ENCODE data around the gene UBB.

The UBB gene

GRCh38 chr17:16430650-16431049 is 49.8 kb downstream of the UBB start:
- TF ChIP-seq, protein P1, sequence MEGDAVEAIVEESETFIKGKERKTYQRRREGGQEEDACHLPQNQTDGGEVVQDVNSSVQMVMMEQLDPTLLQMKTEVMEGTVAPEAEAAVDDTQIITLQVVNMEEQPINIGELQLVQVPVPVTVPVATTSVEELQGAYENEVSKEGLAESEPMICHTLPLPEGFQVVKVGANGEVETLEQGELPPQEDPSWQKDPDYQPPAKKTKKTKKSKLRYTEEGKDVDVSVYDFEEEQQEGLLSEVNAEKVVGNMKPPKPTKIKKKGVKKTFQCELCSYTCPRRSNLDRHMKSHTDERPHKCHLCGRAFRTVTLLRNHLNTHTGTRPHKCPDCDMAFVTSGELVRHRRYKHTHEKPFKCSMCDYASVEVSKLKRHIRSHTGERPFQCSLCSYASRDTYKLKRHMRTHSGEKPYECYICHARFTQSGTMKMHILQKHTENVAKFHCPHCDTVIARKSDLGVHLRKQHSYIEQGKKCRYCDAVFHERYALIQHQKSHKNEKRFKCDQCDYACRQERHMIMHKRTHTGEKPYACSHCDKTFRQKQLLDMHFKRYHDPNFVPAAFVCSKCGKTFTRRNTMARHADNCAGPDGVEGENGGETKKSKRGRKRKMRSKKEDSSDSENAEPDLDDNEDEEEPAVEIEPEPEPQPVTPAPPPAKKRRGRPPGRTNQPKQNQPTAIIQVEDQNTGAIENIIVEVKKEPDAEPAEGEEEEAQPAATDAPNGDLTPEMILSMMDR (IDR thresholded peaks at IDR 0.05; ENCODE audit: low read depth, low read length, missing control alignments) = no peak
- Histone ChIP-seq H3K27ac (no peak overlapping the region), H3K27me3 (replicated peaks) (no peaks in the 10 kb centered on the region), H3K36me3 (replicated peaks) (peaks cover 67% of the 10 kb centered on the region), H3K4me3 (ENCODE audit: low read depth, low read length) (no peak overlapping the region)
- no peak for DNase-seq
- in situ Hi-C loops (cut with HindIII; ENCODE audit: low pct_ligation_motif_present, low sequenced_read_pairs) = no loop called here

GRCh38 chr17:16432017-16432416 is 51.1 kb downstream of the UBB start:
- no peak overlapping the region for H3K27ac ChIP-seq
- peaks cover 53% of the 10 kb centered on the region for H3K36me3 ChIP-seq (replicated peaks)
- H3K4me3 ChIP-seq (ENCODE audit: low read depth, low read length) = no peak overlapping the region
- no peak for DNase-seq
- no peaks in the 10 kb centered on the region for H3K27me3 ChIP-seq (replicated peaks)
- in situ Hi-C loops (cut with HindIII; ENCODE audit: low pct_ligation_motif_present, low sequenced_read_pairs) = no loop called here
- TF ChIP-seq, protein P1 (IDR thresholded peaks at IDR 0.05; ENCODE audit: low read depth, low read length, missing control alignments) = no peak

Data from brain microvascular endothelial cell (primary cell).